Neural progenitor cell (in vitro differentiated cells): ENCODE data around the gene LRRIQ3. TPM values are rescaled to one million over a fixed set of nuclear protein-coding genes. Genes with fewer than 3 reads are reported as not detected.

Experiments
- DNase-seq: peaks from one replicate; pipeline ENCODE4 v3.0.0-alpha.2; 2016; ENCODE audit warnings: low spot score
- H2AFZ ChIP-seq: fragments of 200-600 bp; sonication (generic); replicated peaks from 2 replicates; pipeline ENCODE4 v1.6.1; 2016; ENCODE audit warnings: antibody characterized with exemption
- H3F3A ChIP-seq: fragments of 200-600 bp; sonication (generic); 2 replicates; pipeline ENCODE4 v1.6.1; 2016; ENCODE audit warnings: antibody characterized with exemption, low read depth
- H3K27ac ChIP-seq: fragments of 200-600 bp; sonication (generic); 2 replicates; pipeline ENCODE4 v1.5.1; 2016; ENCODE audit warnings: mild to moderate bottlenecking
- H3K27me3 ChIP-seq: fragments of 200-600 bp; sonication (generic); 2 replicates; pipeline ENCODE4 v1.6.1; 2016; ENCODE audit warnings: mild to moderate bottlenecking, moderate library complexity
- H3K36me3 ChIP-seq: fragments of 200-600 bp; sonication (generic); 2 replicates; pipeline ENCODE4 v1.5.1; 2016
- H3K4me1 ChIP-seq: fragments of 200-600 bp; sonication (generic); 2 replicates; pipeline ENCODE4 v1.6.1; 2016; ENCODE audit warnings: mixed run types
- H3K4me2 ChIP-seq: fragments of 200-600 bp; sonication (generic); 2 replicates; pipeline ENCODE4 v1.6.1; 2016
- H3K4me3 ChIP-seq: fragments of 200-600 bp; sonication (generic); 2 replicates; pipeline ENCODE4 v1.5.1; 2016
- H3K79me2 ChIP-seq: fragments of 200-600 bp; sonication (generic); 2 replicates; pipeline ENCODE4 v1.6.1; 2016; ENCODE audit warnings: low read depth
- H3K9ac ChIP-seq: fragments of 200-600 bp; sonication (generic); 2 replicates; pipeline ENCODE4 v1.6.1; 2016
- H3K9me3 ChIP-seq: fragments of 200-600 bp; sonication (generic); 2 replicates; pipeline ENCODE4 v1.5.1; 2016; ENCODE audit warnings: low read depth
- H4K20me1 ChIP-seq: fragments of 200-600 bp; sonication (generic); 2 replicates; pipeline ENCODE4 v1.6.1; 2016; ENCODE audit warnings: low read depth
- H3K27ac Mint-ChIP-seq: 3 replicates; pipeline ENCODE4 v1.8.0; 2021; ENCODE audit warnings: mixed read lengths
- H3K27me3 Mint-ChIP-seq: 2 replicates; pipeline ENCODE4 v1.8.0; 2022; ENCODE audit warnings: low read depth, mild to moderate bottlenecking, inconsistent platforms, moderate library complexity, mixed read lengths; ENCODE audit not compliant: insufficient read depth
- H3K36me3 Mint-ChIP-seq: 3 replicates; pipeline ENCODE4 v1.8.0; 2021; ENCODE audit warnings: mixed read lengths
- H3K4me1 Mint-ChIP-seq: 3 replicates; pipeline ENCODE4 v1.8.0; 2021; ENCODE audit warnings: mixed read lengths
- H3K4me3 Mint-ChIP-seq: 3 replicates; pipeline ENCODE4 v1.8.0; 2021; ENCODE audit warnings: mild to moderate bottlenecking, moderate library complexity, mixed read lengths
- H3K9me3 Mint-ChIP-seq: 3 replicates; pipeline ENCODE4 v1.8.0; 2020; ENCODE audit warnings: mixed read lengths
- CTCF ChIP-seq: fragments of 200-600 bp; sonication (generic); IDR thresholded peaks from 2 replicates; pipeline ENCODE4 v1.5.1; 2017; ENCODE audit warnings: antibody characterized with exemption, mild to moderate bottlenecking
- EZH2 ChIP-seq: fragments of 200-600 bp; sonication (generic); IDR thresholded peaks from 2 replicates; pipeline ENCODE4 v1.6.1; 2017; ENCODE audit warnings: antibody characterized with exemption, mild to moderate bottlenecking, moderate library complexity
- EZH2phosphoT487 ChIP-seq: fragments of 200-600 bp; sonication (generic); IDR thresholded peaks from 2 replicates; pipeline ENCODE4 v1.6.1; 2017; ENCODE audit warnings: antibody characterized with exemption
- total RNA-seq: library from RNA; depleted of rRNA; stranded (reverse); fragments of >200 nt; gene quantifications from 2 replicates; pipeline ENCODE4 v1.2.3, GENCODE V29; 2015; ENCODE audit warnings: low replicate concordance

The LRRIQ3 gene
- total RNA-seq, 1 donor from 2014 or later = 3.3 TPM

GRCh38 chr1:74065081-74065480 lies 132.9 kb downstream of the LRRIQ3 start:
- no peaks in the 10 kb centered on the region for H3K4me1 ChIP-seq
- H3K4me1 Mint-ChIP-seq = no peaks in the 10 kb centered on the region
- no peak overlapping the region for H3K27ac Mint-ChIP-seq
- DNase-seq = no peak
- no peaks in the 10 kb centered on the region for H3K27me3 Mint-ChIP-seq
- H3K9ac ChIP-seq = no peak overlapping the region
- no peak overlapping the region for H3K4me3 ChIP-seq
- no peak overlapping the region for H2AFZ ChIP-seq
- H3F3A ChIP-seq = no peaks in the 10 kb centered on the region
- H3K36me3 Mint-ChIP-seq = no peaks in the 10 kb centered on the region
- no peaks in the 10 kb centered on the region for H3K9me3 ChIP-seq
- H3K9me3 Mint-ChIP-seq = peaks cover 3% of the 10 kb centered on the region
- H4K20me1 ChIP-seq = no peaks in the 10 kb centered on the region
- H3K4me3 Mint-ChIP-seq = no peak overlapping the region
- TF ChIP-seq CTCF (no peak), EZH2phosphoT487 (no peak), EZH2 (no peak)
- no peaks in the 10 kb centered on the region for H3K36me3 ChIP-seq
- H3K27ac ChIP-seq = no peak overlapping the region
- no peaks in the 10 kb centered on the region for H3K79me2 ChIP-seq
- no peak overlapping the region for H3K4me2 ChIP-seq
- H3K27me3 ChIP-seq = no peaks in the 10 kb centered on the region

DNA sequence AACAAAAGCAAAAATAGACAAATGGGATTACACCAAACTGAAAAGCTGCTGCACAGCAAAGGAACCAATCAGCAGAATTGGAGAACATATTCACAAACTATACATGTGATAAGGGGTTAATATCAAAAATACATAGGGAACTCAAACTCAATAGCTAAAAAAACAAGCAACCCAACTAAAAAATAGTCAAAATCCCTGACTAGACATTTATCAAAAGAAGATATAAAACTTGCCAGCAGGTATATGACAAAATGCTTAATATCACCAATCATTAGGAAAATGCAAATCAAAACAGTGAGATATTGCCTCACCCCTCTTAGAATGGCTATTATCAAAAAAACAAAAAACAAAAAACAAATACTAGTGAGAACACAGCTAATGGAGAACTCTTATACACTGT lies 140.3 kb downstream of the LRRIQ3 start:
- no peaks in the 10 kb centered on the region for H3F3A ChIP-seq
- Mint-ChIP-seq H3K9me3 (peaks cover 3% of the 10 kb centered on the region), H3K4me1 (no peaks in the 10 kb centered on the region), H3K27me3 (no peaks in the 10 kb centered on the region), H3K4me3 (no peak overlapping the region), H3K36me3 (no peaks in the 10 kb centered on the region), H3K27ac (no peak overlapping the region)
- H3K4me1 ChIP-seq = no peaks in the 10 kb centered on the region
- DNase-seq = no peak
- no peaks in the 10 kb centered on the region for H3K36me3 ChIP-seq
- H2AFZ ChIP-seq = no peak overlapping the region
- H3K79me2 ChIP-seq = no peaks in the 10 kb centered on the region
- no peaks in the 10 kb centered on the region for H4K20me1 ChIP-seq
- H3K27me3 ChIP-seq = no peaks in the 10 kb centered on the region
- H3K4me2 ChIP-seq = no peak overlapping the region
- H3K4me3 ChIP-seq = no peak overlapping the region
- no peak for TF ChIP-seq EZH2
- TF ChIP-seq EZH2phosphoT487 = no peak
- no peak for TF ChIP-seq CTCF
- no peak overlapping the region for H3K9ac ChIP-seq
- H3K27ac ChIP-seq = no peak overlapping the region
- no peaks in the 10 kb centered on the region for H3K9me3 ChIP-seq

DNA sequence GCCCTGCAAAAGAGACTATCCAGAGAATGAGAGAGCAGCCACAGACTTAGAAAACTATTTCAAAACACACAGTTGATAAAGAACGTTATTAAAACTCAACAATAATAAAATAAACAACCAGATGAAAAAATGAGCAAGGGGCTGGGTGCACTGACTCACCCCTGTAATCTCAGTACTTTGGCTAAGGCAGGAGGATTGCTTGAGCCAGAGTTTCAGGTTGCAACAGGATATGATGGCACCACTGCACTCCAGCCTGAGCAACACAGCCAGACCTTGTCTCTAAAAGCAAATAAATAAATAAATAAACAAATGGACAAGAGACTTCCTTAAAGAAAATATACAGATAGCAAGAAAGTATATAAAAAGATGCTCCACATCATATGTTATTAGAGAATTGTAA lies 144.6 kb downstream of the LRRIQ3 start:
- peaks cover 2% of the 10 kb centered on the region for H3K27me3 Mint-ChIP-seq
- TF ChIP-seq EZH2 = no peak
- TF ChIP-seq CTCF = no peak
- no peak for TF ChIP-seq EZH2phosphoT487
- Histone ChIP-seq H3F3A (no peaks in the 10 kb centered on the region), H3K27ac (no peak overlapping the region), H2AFZ (no peak overlapping the region), H3K79me2 (no peaks in the 10 kb centered on the region), H3K9ac (no peak overlapping the region), H3K4me3 (no peak overlapping the region), H3K27me3 (no peaks in the 10 kb centered on the region), H3K36me3 (no peaks in the 10 kb centered on the region), H3K4me1 (no peaks in the 10 kb centered on the region), H3K4me2 (no peak overlapping the region), H3K9me3 (no peaks in the 10 kb centered on the region), H4K20me1 (no peaks in the 10 kb centered on the region)
- no peak for DNase-seq
- no peak overlapping the region for H3K27ac Mint-ChIP-seq
- no peaks in the 10 kb centered on the region for H3K4me1 Mint-ChIP-seq
- H3K9me3 Mint-ChIP-seq = no peaks in the 10 kb centered on the region
- no peaks in the 10 kb centered on the region for H3K36me3 Mint-ChIP-seq
- H3K4me3 Mint-ChIP-seq = no peak overlapping the region
